Ecto neural progenitor cell (in vitro differentiated cells): ENCODE measurements around the gene EXOC6B.

ENCODE experiments used
- DNase-seq: peaks from one replicate; pipeline ENCODE4 v3.0.0-alpha.2; 2018; ENCODE audit warnings: low spot score

The EXOC6B gene

GRCh38 chr2:72271766-72272641, 553.8 kb downstream of the EXOC6B start:
- no peak for DNase-seq

DNA sequence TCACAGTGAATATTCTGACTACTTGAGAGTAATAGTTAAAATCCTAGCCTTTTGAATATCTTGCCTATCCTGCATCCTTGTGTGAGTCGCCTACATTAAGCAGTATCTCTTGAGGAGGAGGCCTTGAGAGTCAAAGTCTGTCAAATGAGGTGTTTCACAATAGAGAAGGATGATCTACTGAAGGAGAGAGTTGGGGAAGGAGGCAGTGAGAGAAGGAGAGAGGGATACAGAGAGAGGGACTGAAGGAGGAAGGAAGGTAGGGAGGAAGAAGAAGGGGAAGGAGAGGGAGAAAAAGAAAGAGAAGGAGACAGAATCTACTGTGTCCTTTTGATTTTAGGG, 554.6 kb downstream of the EXOC6B start:
- no peak for DNase-seq

DNA sequence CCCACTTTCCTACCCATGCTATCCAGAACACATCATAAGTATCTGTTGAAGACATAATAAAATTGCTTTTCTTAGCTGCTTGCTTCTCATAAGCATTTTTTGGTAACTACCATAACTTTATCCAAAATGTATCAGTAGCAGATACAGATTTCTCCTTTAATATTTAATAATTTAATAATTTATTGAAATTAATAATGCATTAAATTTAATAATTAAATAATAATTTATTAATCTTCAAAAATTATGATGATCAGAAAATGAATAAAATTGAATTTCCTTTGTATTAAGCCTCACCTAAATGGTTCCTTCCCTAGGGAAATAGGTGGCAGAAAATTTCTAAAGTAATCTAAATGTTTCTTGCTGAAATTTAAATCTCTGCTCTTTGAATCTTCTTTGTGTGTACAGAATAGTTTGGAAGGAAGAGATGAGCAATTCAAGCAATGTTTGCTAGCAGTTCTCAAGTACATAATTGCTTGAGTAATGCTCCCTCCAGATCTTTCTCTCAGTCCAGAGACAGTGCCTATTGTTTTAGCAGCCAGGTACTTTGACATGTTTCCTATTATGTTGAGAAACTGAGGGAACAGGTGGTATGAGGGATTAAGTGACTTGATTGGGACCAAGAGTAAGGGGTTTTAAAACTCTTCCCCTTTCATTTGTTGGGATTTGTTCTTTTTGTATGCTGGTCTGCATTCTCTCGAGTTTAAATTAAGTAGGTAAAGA, 555.1 kb downstream of the EXOC6B start:
- no peak for DNase-seq

- no peak for DNase-seq
These were observed 562.1 kb downstream of the EXOC6B start for GRCh38 chr2:72263776-72264060.

DNA sequence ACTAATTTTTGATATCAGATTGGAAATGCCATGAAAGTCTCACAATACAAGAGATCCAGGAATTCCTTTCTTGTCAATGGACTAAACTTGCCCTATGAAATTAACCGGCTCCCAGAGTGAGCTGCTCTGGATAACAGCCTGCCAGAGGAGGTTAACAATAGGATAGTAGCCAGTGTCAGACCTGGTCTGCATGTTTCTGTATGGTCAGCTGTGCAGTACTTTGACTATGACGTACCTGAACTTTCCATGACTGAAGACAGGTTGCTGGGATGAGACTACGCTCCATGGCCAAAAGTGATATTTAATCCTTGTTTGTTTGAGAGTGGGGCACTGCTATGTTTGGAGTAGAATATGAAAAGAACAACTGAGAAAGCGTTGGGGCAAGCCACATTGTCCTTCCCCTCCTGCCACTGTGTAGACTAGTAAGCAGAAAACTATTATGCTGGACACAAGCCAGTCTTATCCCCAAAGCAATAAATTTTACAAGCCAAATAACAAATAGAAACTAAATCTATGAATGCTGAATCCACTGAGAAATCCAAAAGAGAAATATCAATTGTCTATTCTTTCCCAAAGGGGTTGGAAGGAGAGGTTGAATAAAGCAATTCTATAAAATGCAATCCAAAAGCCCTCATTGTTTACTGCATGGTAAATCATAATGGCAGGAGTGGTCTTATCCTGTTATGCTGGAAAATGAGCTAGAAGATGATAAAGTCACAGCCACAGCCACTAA, 562.6 kb downstream of the EXOC6B start:
- no peak for DNase-seq

GRCh38 chr2:72261076-72261475, 564.8 kb downstream of the EXOC6B start:
- DNase-seq = no peak

DNA sequence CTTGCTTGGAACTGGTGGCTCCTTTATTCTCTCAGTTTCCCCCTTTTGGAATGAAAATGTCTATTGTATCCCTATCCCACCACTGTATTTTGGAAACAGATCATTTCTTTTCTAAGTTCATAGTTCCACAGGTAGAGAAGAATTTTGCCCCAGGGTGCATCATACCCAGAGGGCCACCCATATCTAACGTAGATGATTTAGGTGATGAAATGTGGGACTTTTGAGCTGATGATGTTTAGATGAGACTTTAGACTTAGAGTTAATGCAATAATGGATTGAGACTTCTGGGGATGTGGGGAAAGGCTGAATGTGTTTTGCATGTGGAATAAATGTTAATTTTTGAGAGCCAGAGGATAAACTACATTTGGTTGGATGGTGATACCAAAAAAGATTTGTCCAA, 570.3 kb downstream of the EXOC6B start:
- no peak for DNase-seq

- DNase-seq = no peak
These were observed 570.9 kb downstream of the EXOC6B start for GRCh38 chr2:72254831-72255451.

- DNase-seq = no peak
These were observed 587.5 kb downstream of the EXOC6B start for GRCh38 chr2:72238311-72238710.

GRCh38 chr2:72237549-72237948, 588.3 kb downstream of the EXOC6B start:
- DNase-seq = no peak

DNA sequence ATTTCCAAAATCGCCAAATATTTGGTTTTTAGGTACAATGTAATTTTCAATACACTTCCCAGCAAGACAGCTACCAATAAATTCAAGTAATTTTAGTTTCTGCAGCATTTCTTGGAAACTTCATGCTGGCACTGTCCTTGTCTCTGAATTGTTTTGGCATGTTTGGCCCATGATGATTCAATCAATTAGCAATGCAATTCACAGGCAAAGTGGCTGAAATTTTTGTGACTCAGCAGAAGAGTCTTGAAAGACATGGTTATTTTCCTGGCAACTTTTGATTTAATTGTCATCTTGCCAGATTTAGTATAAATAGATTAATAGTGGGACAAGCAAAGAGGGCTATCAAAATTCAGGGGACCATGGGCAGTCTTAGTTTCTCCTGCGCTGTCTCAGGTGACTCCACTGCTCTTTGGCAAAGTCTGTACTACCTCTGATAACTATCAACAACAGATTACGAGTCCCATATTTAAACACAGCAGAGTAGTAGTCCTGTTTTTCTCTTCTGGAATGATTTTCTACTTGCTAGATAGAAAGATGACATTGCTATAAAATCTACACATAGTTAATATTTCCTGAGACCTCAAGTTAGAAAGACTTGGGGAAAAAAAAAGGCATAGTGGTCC, 589.3 kb downstream of the EXOC6B start:
- DNase-seq = no peak

- DNase-seq = no peak
These were observed 590.1 kb downstream of the EXOC6B start for GRCh38 chr2:72235497-72236415.

DNA sequence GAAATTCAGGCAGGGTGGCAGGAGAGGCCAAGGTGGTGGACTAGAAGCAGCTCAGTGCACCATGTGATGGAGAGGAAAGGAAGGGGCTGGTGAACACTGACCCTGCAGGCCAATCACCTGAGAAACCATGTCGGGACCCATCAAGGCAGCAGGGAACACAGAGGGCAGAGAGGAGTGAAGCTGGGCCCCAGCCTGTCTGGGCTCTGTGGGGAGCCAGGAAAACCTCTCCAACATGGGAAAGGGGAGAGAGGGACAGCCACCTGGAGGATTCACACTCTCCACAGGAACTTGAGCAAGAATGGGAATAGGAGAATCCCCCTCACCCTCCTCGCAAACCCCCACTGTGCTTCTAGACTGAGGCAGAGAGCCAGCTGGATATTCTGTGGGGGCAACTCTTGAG, 592.6 kb downstream of the EXOC6B start:
- DNase-seq = no peak

GRCh38 chr2:72222829-72223564, 602.8 kb downstream of the EXOC6B start:
- no peak for DNase-seq

- DNase-seq = peak; percentile 62
These were observed 605.7 kb downstream of the EXOC6B start for GRCh38 chr2:72220170-72220569.

- DNase-seq = no peak
These were observed 611.2 kb downstream of the EXOC6B start for GRCh38 chr2:72214429-72215143.

GRCh38 chr2:72212486-72212855, 613.4 kb downstream of the EXOC6B start:
- DNase-seq = no peak

DNA sequence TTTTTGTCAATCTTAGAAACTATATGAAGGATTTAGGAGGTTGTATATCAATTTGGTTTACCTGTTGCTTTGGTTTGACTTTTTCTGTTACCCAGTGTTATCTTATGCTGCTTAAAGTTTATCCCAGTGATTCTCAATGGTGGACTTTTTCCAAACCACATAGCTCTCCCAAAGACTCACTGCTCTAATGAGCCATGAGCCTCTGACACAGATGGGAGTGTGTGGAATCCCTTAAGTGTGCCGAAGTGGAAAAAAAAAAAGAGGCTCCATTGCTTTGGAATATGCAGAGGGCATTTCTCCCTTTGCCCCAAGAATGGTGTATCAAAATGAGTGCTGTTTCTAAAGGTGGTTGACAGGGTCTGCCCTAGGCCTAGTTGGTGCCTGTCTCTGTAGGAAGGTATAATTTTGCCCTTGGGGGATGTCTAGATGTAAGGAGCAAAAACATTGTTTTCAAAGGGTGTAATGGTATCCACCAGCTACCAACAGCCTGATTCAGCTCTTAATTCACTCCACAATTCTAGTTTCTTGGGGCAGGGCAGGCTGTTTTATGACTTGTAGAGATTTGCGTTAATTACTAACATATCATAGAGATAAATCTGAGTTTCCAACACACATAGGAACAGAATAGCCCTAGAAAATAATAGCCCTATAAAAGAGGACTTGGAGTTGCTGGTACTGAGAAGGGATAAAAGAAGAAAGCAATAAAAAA, 613.9 kb downstream of the EXOC6B start:
- DNase-seq = no peak

DNA sequence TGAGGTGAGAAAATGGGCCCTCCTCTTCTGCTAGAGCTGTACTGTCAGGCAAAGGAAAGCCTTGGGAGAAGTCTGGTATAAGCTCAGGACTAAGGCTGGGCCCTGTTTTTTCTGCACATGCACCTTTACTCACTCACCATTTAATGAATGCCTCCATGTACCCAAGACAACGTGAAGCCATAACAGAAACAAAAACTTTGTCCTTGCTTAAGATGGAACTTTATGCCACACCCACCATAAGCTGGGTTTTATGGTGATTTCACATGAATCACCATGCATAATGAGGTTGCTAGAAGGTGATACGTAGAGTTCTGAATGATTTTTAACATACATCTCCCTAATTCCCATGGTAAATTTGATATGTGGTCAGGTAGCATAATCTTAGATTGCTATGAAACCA, 614.5 kb downstream of the EXOC6B start:
- DNase-seq = no peak
